ENCODE results near the gene FOXP1.

- TF ChIP-seq CTCF (IDR thresholded peaks at IDR 0.05; ENCODE audit: low read depth, low read length, missing input control) (no peak), ZBTB33 (IDR thresholded peaks at IDR 0.05) (no peak), EGR1 (IDR thresholded peaks at IDR 0.05; ENCODE audit: low read depth in 2 of 2) (no peak), JUND (IDR thresholded peaks at IDR 0.05) (no peak), RAD21 (IDR thresholded peaks at IDR 0.05) (no peak), REST (IDR thresholded peaks at IDR 0.05) (no peak), SP1 (IDR thresholded peaks at IDR 0.05) (no peak), TAF1 (conservative IDR thresholded peaks at IDR 0.05) (no peak), HNF4A (conservative IDR thresholded peaks at IDR 0.05) (no peak), FOXA1 (IDR thresholded peaks at IDR 0.05) (no peak), RXRA (IDR thresholded peaks at IDR 0.05) (no peak)
Observed at GRCh38 chr3:71171247-71171646, 412.3 kb downstream of the FOXP1 start.
